ENCODE results near the gene ACOXL. TPM values are rescaled to one million over a fixed set of nuclear protein-coding genes. Genes with fewer than 3 reads are reported as not detected.

The ACOXL gene
- total and polyA plus RNA-seq, 9 of the 15 experiments (the other 6 are each of a cell fraction or from before 2014, with no cell fraction given): 0.31 to 0.56 TPM; not detected in 7

GRCh38 chr2:110746586-110747521, 14.5 kb downstream of the ACOXL start (continued):
- TF ChIP-seq CEBPZ (IDR thresholded peaks at IDR 0.05; ENCODE audit: borderline replicate concordance, low read depth, low read length) (no peak), OTX1 (CRISPR knock-in tag; IDR thresholded peaks at IDR 0.05) (no peak), E2F5 (CRISPR knock-in tag; IDR thresholded peaks at IDR 0.05) (no peak), ZNF316 (IDR thresholded peaks at IDR 0.05) (no peak), PTRF (tag; IDR thresholded peaks at IDR 0.05) (no peak), HNRNPUL1 (IDR thresholded peaks at IDR 0.05; ENCODE audit: low read length) (no peak), ZKSCAN8 (CRISPR knock-in tag; IDR thresholded peaks at IDR 0.05) (0 out of 2 replicates have a peak, but pooled peaks have one; percentile 57), ZNF778 (CRISPR knock-in tag; IDR thresholded peaks at IDR 0.05) (no peak), POU5F1 (IDR thresholded peaks at IDR 0.05; ENCODE audit: borderline replicate concordance, low read depth, low read length, partially characterized antibody) (no peak), NR2C2 (CRISPR knock-in tag; IDR thresholded peaks at IDR 0.05) (no peak), NR2C2 (tag; IDR thresholded peaks at IDR 0.05) (peak; percentile 40; the same call in 1 of the 2 replicates), MEIS2 (IDR thresholded peaks at IDR 0.05; ENCODE audit: partially characterized antibody) (no peak), ZNF232 (CRISPR knock-in tag; IDR thresholded peaks at IDR 0.05) (no peak), ZNF445 (CRISPR knock-in tag; IDR thresholded peaks at IDR 0.05; ENCODE audit: low read depth) (no peak), ZBTB8A (IDR thresholded peaks at IDR 0.05; ENCODE audit: partially characterized antibody) (no peak), HMG20B (CRISPR knock-in tag; IDR thresholded peaks at IDR 0.05) (no peak), CBFA2T2 (conservative IDR thresholded peaks at IDR 0.05) (0 out of 2 replicates have a peak, but pooled peaks have one; percentile 19)
- TF ChIP-seq, protein P1, sequence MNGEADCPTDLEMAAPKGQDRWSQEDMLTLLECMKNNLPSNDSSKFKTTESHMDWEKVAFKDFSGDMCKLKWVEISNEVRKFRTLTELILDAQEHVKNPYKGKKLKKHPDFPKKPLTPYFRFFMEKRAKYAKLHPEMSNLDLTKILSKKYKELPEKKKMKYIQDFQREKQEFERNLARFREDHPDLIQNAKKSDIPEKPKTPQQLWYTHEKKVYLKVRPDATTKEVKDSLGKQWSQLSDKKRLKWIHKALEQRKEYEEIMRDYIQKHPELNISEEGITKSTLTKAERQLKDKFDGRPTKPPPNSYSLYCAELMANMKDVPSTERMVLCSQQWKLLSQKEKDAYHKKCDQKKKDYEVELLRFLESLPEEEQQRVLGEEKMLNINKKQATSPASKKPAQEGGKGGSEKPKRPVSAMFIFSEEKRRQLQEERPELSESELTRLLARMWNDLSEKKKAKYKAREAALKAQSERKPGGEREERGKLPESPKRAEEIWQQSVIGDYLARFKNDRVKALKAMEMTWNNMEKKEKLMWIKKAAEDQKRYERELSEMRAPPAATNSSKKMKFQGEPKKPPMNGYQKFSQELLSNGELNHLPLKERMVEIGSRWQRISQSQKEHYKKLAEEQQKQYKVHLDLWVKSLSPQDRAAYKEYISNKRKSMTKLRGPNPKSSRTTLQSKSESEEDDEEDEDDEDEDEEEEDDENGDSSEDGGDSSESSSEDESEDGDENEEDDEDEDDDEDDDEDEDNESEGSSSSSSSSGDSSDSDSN (IDR thresholded peaks at IDR 0.05; ENCODE audit: borderline replicate concordance in 1 of 2, low read depth in 2 of 2, low read length in 2 of 2): no peak
- TF ChIP-seq, protein P2, sequence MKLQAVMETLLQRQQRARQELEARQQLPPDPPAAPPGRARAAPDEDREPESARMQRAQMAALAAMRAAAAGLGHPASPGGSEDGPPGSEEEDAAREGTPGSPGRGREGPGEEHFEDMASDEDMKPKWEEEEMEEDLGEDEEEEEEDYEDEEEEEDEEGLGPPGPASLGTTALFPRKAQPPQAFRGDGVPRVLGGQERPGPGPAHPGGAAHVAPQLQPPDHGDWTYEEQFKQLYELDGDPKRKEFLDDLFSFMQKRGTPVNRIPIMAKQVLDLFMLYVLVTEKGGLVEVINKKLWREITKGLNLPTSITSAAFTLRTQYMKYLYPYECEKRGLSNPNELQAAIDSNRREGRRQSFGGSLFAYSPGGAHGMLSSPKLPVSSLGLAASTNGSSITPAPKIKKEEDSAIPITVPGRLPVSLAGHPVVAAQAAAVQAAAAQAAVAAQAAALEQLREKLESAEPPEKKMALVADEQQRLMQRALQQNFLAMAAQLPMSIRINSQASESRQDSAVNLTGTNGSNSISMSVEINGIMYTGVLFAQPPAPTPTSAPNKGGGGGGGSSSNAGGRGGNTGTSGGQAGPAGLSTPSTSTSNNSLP (IDR thresholded peaks at IDR 0.05; ENCODE audit: borderline replicate concordance, low read depth, low read length): no peak

Data from K562 (cell line).